A204.1 (cell line): ENCODE results near the gene PSMF1.
"Not testable (repeated sequence)": the region's sequence is repeated elsewhere in the genome, so short reads cannot be mapped to it uniquely, and the experiment has no call there.

Experiments
- FAIRE-seq: peaks from 2 replicates; lab custom pipeline; 2012; peaks lifted over from hg19 to GRCh38; lab: Jason Lieb, UNC

Gene PSMF1

GRCh38 chr20:1215386-1216170 is 97.2 kb downstream of the PSMF1 start:
- FAIRE-seq: no peak

GRCh38 chr20:1216527-1217427 is 98.4 kb downstream of the PSMF1 start:
- FAIRE-seq: not testable (repeated sequence)
